Neural crest cell (in vitro differentiated cells): Measurements from ENCODE around the gene MARK3. TPM values are rescaled to one million over a fixed set of nuclear protein-coding genes. Genes with fewer than 3 reads are reported as not detected.

ENCODE experiments used
- DNase-seq: peaks from one replicate; pipeline ENCODE4 v3.0.0; 2021; ENCODE audit warnings: low read depth, mixed read lengths, low spot score
- H3K27ac Mint-ChIP-seq: one replicate; pipeline ENCODE4 v1.8.0; 2021; ENCODE audit warnings: mild to moderate bottlenecking, mixed read lengths; ENCODE audit not compliant: unreplicated experiment
- H3K27me3 Mint-ChIP-seq: 2 replicates; pipeline ENCODE4 v1.8.0; 2021; ENCODE audit warnings: low read depth, mild to moderate bottlenecking, mixed read lengths
- H3K36me3 Mint-ChIP-seq: 2 replicates; pipeline ENCODE4 v1.8.0; 2021; ENCODE audit warnings: low read depth, mild to moderate bottlenecking, mixed read lengths
- H3K4me1 Mint-ChIP-seq: 2 replicates; pipeline ENCODE4 v1.8.0; 2021; ENCODE audit warnings: mixed read lengths
- H3K4me3 Mint-ChIP-seq: one replicate; pipeline ENCODE4 v1.8.0; 2021; ENCODE audit warnings: mild to moderate bottlenecking, mixed read lengths
- H3K9me3 Mint-ChIP-seq: 2 replicates; pipeline ENCODE4 v1.8.0; 2021; ENCODE audit warnings: mixed read lengths
- CTCF ChIP-seq: fragments of 200-600 bp; sonication (generic); conservative IDR thresholded peaks from 2 replicates; pipeline ENCODE4 v1.5.0; 2021; ENCODE audit warnings: antibody characterized with exemption, mild to moderate bottlenecking
- total RNA-seq: library from RNA; stranded (reverse); gene quantifications from 2 replicates; pipeline ENCODE4 v1.2.1, GENCODE V29; 2021

The MARK3 gene
- total RNA-seq, 1 donor from 2014 or later: 98.8 TPM

- no peak for TF ChIP-seq CTCF
Observed at GRCh38 chr14:103443111-103443510, 57.9 kb downstream of the MARK3 start.

GRCh38 chr14:103444837-103445524 lies 59.8 kb downstream of the MARK3 start:
- Mint-ChIP-seq H3K36me3 (peaks cover 1% of the 10 kb centered on the region), H3K4me3 (no peak overlapping the region), H3K27ac (no peak overlapping the region), H3K9me3 (no peaks in the 10 kb centered on the region), H3K27me3 (no peaks in the 10 kb centered on the region), H3K4me1 (peaks cover 3% of the 10 kb centered on the region)
- no peak for DNase-seq
- TF ChIP-seq CTCF: no peak

More at GRCh38 chr14:103443111-103443510, 57.9 kb downstream of the MARK3 start:
- Mint-ChIP-seq H3K4me3 (no peak overlapping the region), H3K27me3 (no peaks in the 10 kb centered on the region), H3K27ac (no peak overlapping the region), H3K36me3 (peaks cover 6% of the 10 kb centered on the region), H3K9me3 (no peaks in the 10 kb centered on the region), H3K4me1 (peaks cover 3% of the 10 kb centered on the region)
- no peak for DNase-seq

GRCh38 chr14:103445806-103446205 lies 60.6 kb downstream of the MARK3 start:
- TF ChIP-seq CTCF: no peak
- no peak for DNase-seq
- Mint-ChIP-seq H3K9me3 (no peaks in the 10 kb centered on the region), H3K27ac (no peak overlapping the region), H3K4me1 (peaks cover 3% of the 10 kb centered on the region), H3K4me3 (no peak overlapping the region), H3K36me3 (no peaks in the 10 kb centered on the region), H3K27me3 (no peaks in the 10 kb centered on the region)

- DNase-seq: no peak
- H3K27ac Mint-ChIP-seq: no peak overlapping the region
- TF ChIP-seq CTCF: no peak
- no peaks in the 10 kb centered on the region for H3K27me3 Mint-ChIP-seq
- H3K36me3 Mint-ChIP-seq: no peaks in the 10 kb centered on the region
- H3K4me3 Mint-ChIP-seq: no peak overlapping the region
- peaks cover 3% of the 10 kb centered on the region for H3K4me1 Mint-ChIP-seq
- no peaks in the 10 kb centered on the region for H3K9me3 Mint-ChIP-seq
Observed at GRCh38 chr14:103448097-103448496, 62.9 kb downstream of the MARK3 start.

- H3K9me3 Mint-ChIP-seq: no peaks in the 10 kb centered on the region
Observed at GRCh38 chr14:103449634-103450161, 64.5 kb downstream of the MARK3 start.

More at GRCh38 chr14:103449634-103450161, 64.5 kb downstream of the MARK3 start:
- no peak for DNase-seq
- Mint-ChIP-seq H3K4me1 (peaks cover 3% of the 10 kb centered on the region), H3K4me3 (no peak overlapping the region), H3K27ac (no peak overlapping the region), H3K36me3 (no peaks in the 10 kb centered on the region), H3K27me3 (no peaks in the 10 kb centered on the region)
- TF ChIP-seq CTCF: no peak
